CD4-positive, alpha-beta T cell treated with Interleukin-17A for 1 hour (primary cell): Measurements from ENCODE around the gene SOSTDC1.
"Not testable (repeated sequence)": the region's sequence is repeated elsewhere in the genome, so short reads cannot be mapped to it uniquely, and the experiment has no call there.

Experiments used
- DNase-seq: peaks from one replicate; pipeline ENCODE4 v3.0.0-alpha.2; 2020

Gene SOSTDC1

GRCh38 chr7:16465469-16466361, at the start of gene SOSTDC1:
Gene SOSTDC1, minus strand, starts transcription at chr7:16465738. Its CDS starts 70 bp downstream, at chr7:16465668.
- no peak for DNase-seq

- no peak for DNase-seq
Observed at GRCh38 chr7:16514729-16515128, 49.2 kb upstream of the SOSTDC1 start.

- no peak for DNase-seq
Observed at GRCh38 chr7:16514271-16514670, 48.7 kb upstream of the SOSTDC1 start.

- no peak for DNase-seq
Observed at GRCh38 chr7:16512097-16512496, 46.6 kb upstream of the SOSTDC1 start.

- DNase-seq = no peak
Observed at GRCh38 chr7:16511314-16511713, 45.8 kb upstream of the SOSTDC1 start.

GRCh38 chr7:16509829-16510228, 44.3 kb upstream of the SOSTDC1 start:
- DNase-seq = no peak

- not testable (repeated sequence) for DNase-seq
Observed at GRCh38 chr7:16506422-16506821, 40.9 kb upstream of the SOSTDC1 start.

GRCh38 chr7:16504019-16504418, 38.5 kb upstream of the SOSTDC1 start:
- no peak for DNase-seq

GRCh38 chr7:16502303-16502702, 36.8 kb upstream of the SOSTDC1 start:
- DNase-seq = no peak

GRCh38 chr7:16498122-16498521, 32.6 kb upstream of the SOSTDC1 start:
- no peak for DNase-seq

GRCh38 chr7:16494955-16495719, 29.6 kb upstream of the SOSTDC1 start:
- no peak for DNase-seq

- no peak for DNase-seq
Observed at GRCh38 chr7:16494551-16494950, 29.0 kb upstream of the SOSTDC1 start.

GRCh38 chr7:16493266-16493665, 27.7 kb upstream of the SOSTDC1 start:
- no peak for DNase-seq

- no peak for DNase-seq
Observed at GRCh38 chr7:16492513-16493062, 27.1 kb upstream of the SOSTDC1 start.

GRCh38 chr7:16491148-16491547, 25.6 kb upstream of the SOSTDC1 start:
- no peak for DNase-seq

- DNase-seq = no peak
Observed at GRCh38 chr7:16484453-16485158, 19.1 kb upstream of the SOSTDC1 start.

GRCh38 chr7:16479591-16479990, 14.1 kb upstream of the SOSTDC1 start:
- DNase-seq = no peak

- DNase-seq = no peak
Observed at GRCh38 chr7:16479161-16479560, 13.6 kb upstream of the SOSTDC1 start.

GRCh38 chr7:16471933-16472332, 6.4 kb upstream of the SOSTDC1 start:
- DNase-seq = no peak

GRCh38 chr7:16463949-16464715, 1.4 kb downstream of the SOSTDC1 start:
- no peak for DNase-seq

- no peak for DNase-seq
Observed at GRCh38 chr7:16463520-16463919, 2.0 kb downstream of the SOSTDC1 start.

GRCh38 chr7:16462431-16462889, 3.1 kb downstream of the SOSTDC1 start:
- DNase-seq = no peak
